ENCODE measurements around the gene POLR2I.
"Not testable (repeated sequence)": the region's sequence is repeated elsewhere in the genome, so short reads cannot be mapped to it uniquely, and the experiment has no call there.

Gene POLR2I

DNA sequence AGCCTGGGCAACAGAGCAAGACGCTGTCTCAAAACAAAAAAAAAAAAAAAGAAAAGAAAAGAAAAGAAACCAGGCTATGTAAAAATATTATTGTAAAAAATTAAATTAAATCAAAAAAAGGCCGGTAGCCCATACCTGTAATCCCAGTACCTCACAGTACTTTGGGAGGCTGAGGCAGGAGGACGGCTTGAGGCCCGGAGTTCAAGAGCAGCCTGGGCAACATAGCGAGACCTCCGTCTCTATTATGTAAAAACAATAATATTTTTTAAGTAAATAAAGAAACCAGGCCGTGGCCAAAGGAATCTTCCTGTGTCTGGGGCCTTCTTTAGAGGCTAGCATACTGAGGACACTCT, 24.4 kb upstream of the POLR2I start:
- no peak overlapping the region for H3K4me3 ChIP-seq (ENCODE audit: low read depth, low read length)
- peak overlapping the region; percentile 19 for H2AFZ ChIP-seq (ENCODE audit: insufficient read depth, low read length, poor library complexity)
- no peak overlapping the region for H2BK12ac ChIP-seq (ENCODE audit: low read length)
- no CpG with 5 or more reads among the region's 7 CpGs for WGBS (ENCODE audit: extremely low coverage, insufficient coverage, insufficient read length)
- H3K27ac ChIP-seq (ENCODE audit: low read depth, low read length), result peak overlapping the region; percentile 95
- DNase-seq, result no peak
- H3K4ac ChIP-seq (ENCODE audit: low read depth, low read length), result no peak overlapping the region
- no peak overlapping the region for H3K9ac ChIP-seq (ENCODE audit: low read length)
- H2AK5ac ChIP-seq (ENCODE audit: low read length), result no peak overlapping the region
- H4K8ac ChIP-seq (ENCODE audit: low read depth, low read length), result peak overlapping the region; percentile 88
- H3K9me3 ChIP-seq (ENCODE audit: insufficient read depth, low read depth, low read length), result peaks cover 2% of the 10 kb centered on the region
- peaks cover 15% of the 10 kb centered on the region for H3K79me2 ChIP-seq (ENCODE audit: control insufficient read depth, insufficient read depth, low read length, poor library complexity)
- no peaks in the 10 kb centered on the region for H3K27me3 ChIP-seq (ENCODE audit: insufficient read depth, low read length)
- H3K18ac ChIP-seq (ENCODE audit: low read length), result no peak overlapping the region
- H3K36me3 ChIP-seq (ENCODE audit: control insufficient read depth in 1 of 2, insufficient read depth in 2 of 2, low read length in 2 of 2), result peaks cover 18% of the 10 kb centered on the region in 2 experiments
- H2BK5ac ChIP-seq (ENCODE audit: low read depth, low read length, poor library complexity), result peak overlapping the region; percentile 58
- peak overlapping the region; percentile 78 for H4K91ac ChIP-seq (ENCODE audit: low read depth, low read length)
- peak overlapping the region; percentile 86 for H3K4me2 ChIP-seq (ENCODE audit: low read length)
- peaks cover 6% of the 10 kb centered on the region in 2 experiments for H3K4me1 ChIP-seq (ENCODE audit: control insufficient read depth in 1 of 2, insufficient read depth in 2 of 2, low read length in 2 of 2)
- no peak overlapping the region for H3K14ac ChIP-seq (ENCODE audit: low read length)
- no peak overlapping the region for H3K23ac ChIP-seq (ENCODE audit: low read length)
- peak overlapping the region; percentile 43 for H2BK120ac ChIP-seq (ENCODE audit: insufficient read depth, low read length, poor library complexity)
- peak overlapping the region; percentile 65 for H4K12ac ChIP-seq (ENCODE audit: low read depth, low read length)
- H3K79me1 ChIP-seq (ENCODE audit: low read length), result peaks cover 16% of the 10 kb centered on the region

GRCh38 chr19:36136964-36137686, 22.4 kb upstream of the POLR2I start:
- H3K36me3 ChIP-seq (ENCODE audit: control insufficient read depth in 1 of 2, insufficient read depth in 2 of 2, low read length in 2 of 2), result peaks cover 6 to 8% of the 10 kb centered on the region in 2 experiments
- no peaks in the 10 kb centered on the region for H3K27me3 ChIP-seq (ENCODE audit: insufficient read depth, low read length)
- H2AK5ac ChIP-seq (ENCODE audit: low read length), result no peak overlapping the region
- H3K9me3 ChIP-seq (ENCODE audit: insufficient read depth, low read depth, low read length), result no peaks in the 10 kb centered on the region
- H3K18ac ChIP-seq (ENCODE audit: low read length), result no peak overlapping the region
- H3K4me2 ChIP-seq (ENCODE audit: low read length), result no peak overlapping the region
- peaks cover 16% of the 10 kb centered on the region for H3K79me1 ChIP-seq (ENCODE audit: low read length)
- H3K4ac ChIP-seq (ENCODE audit: low read depth, low read length), result no peak overlapping the region
- no peak overlapping the region for H4K8ac ChIP-seq (ENCODE audit: low read depth, low read length)
- no peak overlapping the region for H4K91ac ChIP-seq (ENCODE audit: low read depth, low read length)
- WGBS (ENCODE audit: extremely low coverage, insufficient coverage, insufficient read length), result no CpG with 5 or more reads among the region's 12 CpGs
- H2BK12ac ChIP-seq (ENCODE audit: low read length), result no peak overlapping the region
- H4K12ac ChIP-seq (ENCODE audit: low read depth, low read length), result no peak overlapping the region
- H3K14ac ChIP-seq (ENCODE audit: low read length), result no peak overlapping the region
- no peak overlapping the region for H3K23ac ChIP-seq (ENCODE audit: low read length)
- peaks cover 12% of the 10 kb centered on the region in 2 experiments for H3K4me1 ChIP-seq (ENCODE audit: control insufficient read depth in 1 of 2, insufficient read depth in 2 of 2, low read length in 2 of 2)
- no peak overlapping the region for H2BK120ac ChIP-seq (ENCODE audit: insufficient read depth, low read length, poor library complexity)
- no peak overlapping the region for H2AFZ ChIP-seq (ENCODE audit: insufficient read depth, low read length, poor library complexity)
- no peak overlapping the region for H3K9ac ChIP-seq (ENCODE audit: low read length)
- no peak overlapping the region for H3K27ac ChIP-seq (ENCODE audit: low read depth, low read length)
- no peak overlapping the region for H2BK5ac ChIP-seq (ENCODE audit: low read depth, low read length, poor library complexity)
- DNase-seq, result peak; percentile 10 to 18
- peaks cover 15% of the 10 kb centered on the region for H3K79me2 ChIP-seq (ENCODE audit: control insufficient read depth, insufficient read depth, low read length, poor library complexity)
- no peak overlapping the region for H3K4me3 ChIP-seq (ENCODE audit: low read depth, low read length)

DNA sequence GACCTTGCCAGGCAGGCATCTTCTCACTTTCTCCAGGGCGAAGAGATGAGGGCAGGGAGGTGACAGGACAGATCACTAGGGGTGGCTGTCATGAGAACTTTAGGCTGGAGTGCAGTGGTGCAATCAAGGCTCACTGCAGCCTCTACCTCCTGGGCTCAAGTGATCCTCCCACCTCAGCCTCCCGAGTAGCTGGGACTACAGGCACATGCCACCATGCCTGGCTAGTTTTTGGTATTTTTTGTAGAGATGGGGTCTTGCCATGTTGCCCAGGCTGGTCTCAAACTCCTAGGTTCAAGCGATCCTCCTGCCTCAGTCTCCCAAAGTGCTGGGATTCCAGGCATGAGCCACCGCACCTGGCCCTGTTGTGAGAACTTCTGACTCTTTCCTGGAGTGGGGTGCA, 20.2 kb upstream of the POLR2I start:
- not testable (repeated sequence) for H3K9ac ChIP-seq (ENCODE audit: low read length); H3K18ac ChIP-seq (ENCODE audit: low read length); DNase-seq; H3K4me2 ChIP-seq (ENCODE audit: low read length); H3K23ac ChIP-seq (ENCODE audit: low read length); H4K12ac ChIP-seq (ENCODE audit: low read depth, low read length); H3K79me2 ChIP-seq (ENCODE audit: control insufficient read depth, insufficient read depth, low read length, poor library complexity); H3K79me1 ChIP-seq (ENCODE audit: low read length); H3K9me3 ChIP-seq (ENCODE audit: insufficient read depth, low read depth, low read length); H2BK5ac ChIP-seq (ENCODE audit: low read depth, low read length, poor library complexity); H2AFZ ChIP-seq (ENCODE audit: insufficient read depth, low read length, poor library complexity); H3K4me3 ChIP-seq (ENCODE audit: low read depth, low read length); H3K27me3 ChIP-seq (ENCODE audit: insufficient read depth, low read length); H3K36me3 ChIP-seq (ENCODE audit: control insufficient read depth in 1 of 2, insufficient read depth in 2 of 2, low read length in 2 of 2); H3K4ac ChIP-seq (ENCODE audit: low read depth, low read length); H4K91ac ChIP-seq (ENCODE audit: low read depth, low read length); H3K27ac ChIP-seq (ENCODE audit: low read depth, low read length); H3K14ac ChIP-seq (ENCODE audit: low read length); H4K8ac ChIP-seq (ENCODE audit: low read depth, low read length); H2BK12ac ChIP-seq (ENCODE audit: low read length); H2AK5ac ChIP-seq (ENCODE audit: low read length); H2BK120ac ChIP-seq (ENCODE audit: insufficient read depth, low read length, poor library complexity)
- peaks cover 11 to 14% of the 10 kb centered on the region in 2 experiments for H3K4me1 ChIP-seq (ENCODE audit: control insufficient read depth in 1 of 2, insufficient read depth in 2 of 2, low read length in 2 of 2)
- WGBS (ENCODE audit: extremely low coverage, insufficient coverage, insufficient read length), result no CpG with 5 or more reads among the region's 4 CpGs

DNA sequence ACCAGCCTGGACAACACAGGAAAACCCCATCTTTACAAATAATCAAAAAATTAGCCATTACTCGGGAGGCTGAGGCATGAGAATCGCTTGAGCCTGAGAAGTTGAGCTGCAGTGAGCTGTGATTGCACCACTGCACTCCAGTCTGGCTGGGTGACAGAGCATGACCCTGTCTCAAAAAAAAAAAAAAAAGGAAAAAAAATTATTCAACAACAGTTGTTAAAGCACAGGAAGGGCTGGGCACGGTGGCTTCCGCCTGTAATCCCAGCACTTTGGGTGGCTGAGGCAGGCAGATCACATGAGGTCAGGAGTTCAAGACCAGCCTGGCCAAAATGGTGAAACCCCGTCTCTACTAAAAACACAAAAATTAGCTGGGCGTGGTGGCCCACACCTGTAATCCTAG, 16.5 kb upstream of the POLR2I start:
- Histone ChIP-seq H4K91ac (ENCODE audit: low read depth, low read length) (peak overlapping the region; percentile 66), H2BK120ac (ENCODE audit: insufficient read depth, low read length, poor library complexity) (peak overlapping the region; percentile 46), H3K79me1 (ENCODE audit: low read length) (peaks cover 12% of the 10 kb centered on the region), H3K27ac (ENCODE audit: low read depth, low read length) (peak overlapping the region; percentile 16), H3K4me1 (ENCODE audit: control insufficient read depth in 1 of 2, insufficient read depth in 2 of 2, low read length in 2 of 2) (peaks cover 11 to 14% of the 10 kb centered on the region in 2 experiments)
- H3K9me3 ChIP-seq (ENCODE audit: insufficient read depth, low read depth, low read length); H3K79me2 ChIP-seq (ENCODE audit: control insufficient read depth, insufficient read depth, low read length, poor library complexity); H4K12ac ChIP-seq (ENCODE audit: low read depth, low read length); H3K9ac ChIP-seq (ENCODE audit: low read length); H2AFZ ChIP-seq (ENCODE audit: insufficient read depth, low read length, poor library complexity); H3K4me2 ChIP-seq (ENCODE audit: low read length); H3K4ac ChIP-seq (ENCODE audit: low read depth, low read length); H3K18ac ChIP-seq (ENCODE audit: low read length); DNase-seq; H2BK12ac ChIP-seq (ENCODE audit: low read length); H4K8ac ChIP-seq (ENCODE audit: low read depth, low read length); H3K27me3 ChIP-seq (ENCODE audit: insufficient read depth, low read length); H3K23ac ChIP-seq (ENCODE audit: low read length); H3K36me3 ChIP-seq (ENCODE audit: control insufficient read depth in 1 of 2, insufficient read depth in 2 of 2, low read length in 2 of 2); H3K14ac ChIP-seq (ENCODE audit: low read length); H2AK5ac ChIP-seq (ENCODE audit: low read length); H3K4me3 ChIP-seq (ENCODE audit: low read depth, low read length); H2BK5ac ChIP-seq (ENCODE audit: low read depth, low read length, poor library complexity): not testable (repeated sequence)
- no CpG with 5 or more reads among the region's 6 CpGs for WGBS (ENCODE audit: extremely low coverage, insufficient coverage, insufficient read length)

All from trophoblast cell (in vitro differentiated cells and primary cell).